Activated CD4-positive, alpha-beta T cell treated with anti-CD3 and anti-CD28 coated beads for 1 hour (primary cell): ENCODE measurements around the gene ENDOU.
"Not testable (repeated sequence)": the region's sequence is repeated elsewhere in the genome, so short reads cannot be mapped to it uniquely, and the experiment has no call there.

Source experiments
- DNase-seq: peaks from one replicate; pipeline ENCODE4 v3.0.0-alpha.2; 2020

ENDOU gene

GRCh38 chr12:47717046-47717442 lies 8.2 kb downstream of the ENDOU start:
- DNase-seq: no peak

GRCh38 chr12:47715877-47716548 lies 9.3 kb downstream of the ENDOU start:
- no peak for DNase-seq

- DNase-seq: peak; percentile 70
These were observed 9.9 kb downstream of the ENDOU start for GRCh38 chr12:47715393-47715876.

GRCh38 chr12:47714826-47715386 lies 10.4 kb downstream of the ENDOU start:
- no peak for DNase-seq

GRCh38 chr12:47712171-47712570 lies 13.1 kb downstream of the ENDOU start:
- no peak for DNase-seq

GRCh38 chr12:47711448-47711847 lies 13.8 kb downstream of the ENDOU start:
- no peak for DNase-seq

- DNase-seq: no peak
These were observed 15.0 kb downstream of the ENDOU start for GRCh38 chr12:47710278-47710677.

- no peak for DNase-seq
These were observed 15.6 kb downstream of the ENDOU start for GRCh38 chr12:47709671-47710070.

- DNase-seq: no peak
These were observed 16.1 kb downstream of the ENDOU start for GRCh38 chr12:47709237-47709636.

GRCh38 chr12:47707905-47708543 lies 17.3 kb downstream of the ENDOU start:
- no peak for DNase-seq

- DNase-seq: no peak
These were observed 17.9 kb downstream of the ENDOU start for GRCh38 chr12:47707355-47707754.

GRCh38 chr12:47705566-47706425 lies 19.5 kb downstream of the ENDOU start, which contains the start of gene RPAP3:
RPAP3 (minus strand) TSS chr12:47706030; CDS start chr12:47702840, 3,190 bp downstream.
- DNase-seq: peak; percentile 94

GRCh38 chr12:47705229-47705565 lies 20.1 kb downstream of the ENDOU start:
- DNase-seq: no peak

GRCh38 chr12:47704719-47705118 lies 20.6 kb downstream of the ENDOU start:
- DNase-seq: no peak

- DNase-seq: no peak
These were observed 25.0 kb downstream of the ENDOU start for GRCh38 chr12:47700263-47700662.

GRCh38 chr12:47698631-47699030 lies 26.7 kb downstream of the ENDOU start:
- DNase-seq: no peak

GRCh38 chr12:47698055-47698454 lies 27.2 kb downstream of the ENDOU start:
- no peak for DNase-seq

- DNase-seq: no peak
These were observed 36.1 kb downstream of the ENDOU start for GRCh38 chr12:47689215-47689614.

- no peak for DNase-seq
These were observed 37.7 kb downstream of the ENDOU start for GRCh38 chr12:47687636-47688035.

GRCh38 chr12:47686645-47687240 lies 38.5 kb downstream of the ENDOU start:
- no peak for DNase-seq

- no peak for DNase-seq
These were observed 45.5 kb downstream of the ENDOU start for GRCh38 chr12:47679785-47680184.

- DNase-seq: no peak
These were observed 53.2 kb downstream of the ENDOU start for GRCh38 chr12:47672068-47672467.

GRCh38 chr12:47667935-47668334 lies 57.4 kb downstream of the ENDOU start:
- not testable (repeated sequence) for DNase-seq
